Tibial nerve (tissue), 4 donors: ENCODE data around the gene PIGR.

Experiments
- EP300 ChIP-seq, 2 donors: sonication (generic); formaldehyde crosslinking; IDR thresholded peaks; one replicate each; pipeline ENCODE4 v1.6.1; 2017; ENCODE audit warnings: antibody characterized with exemption in 2 of 2, mild to moderate bottlenecking in 1 of 2
- TF ChIP-seq, protein P1 (sequence below), 5 experiments: fragments of 200-600 bp in 3 of 5; fragments of 450-650 bp in 2 of 5; sonication (generic) in 3 of 5; IDR thresholded peaks; one replicate each; pipeline ENCODE4 v1.5.1; 2016 to 2019; ENCODE audit warnings: antibody characterized with exemption in 5 of 5, mild to moderate bottlenecking in 3 of 5, moderate library complexity in 2 of 5

DNA sequence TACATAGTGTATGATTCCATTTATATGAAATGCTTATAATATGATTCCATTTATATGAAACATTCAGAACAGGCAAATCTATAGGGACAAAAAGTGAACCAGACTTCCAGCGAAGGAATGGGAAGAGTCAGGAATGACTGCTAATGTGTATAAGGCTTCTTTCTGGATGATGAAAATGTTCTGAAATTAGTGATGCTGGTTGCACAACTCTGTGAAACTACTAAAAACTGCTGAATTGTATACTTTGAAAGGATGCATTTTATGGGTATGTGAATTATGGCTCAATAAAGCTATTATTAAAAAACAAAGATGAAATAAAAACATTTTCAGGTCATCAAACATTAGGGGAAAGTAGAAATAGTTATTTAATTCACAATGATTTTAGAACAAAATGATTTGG, 63.1 kb downstream of the PIGR start:
- TF ChIP-seq, protein P1, sequence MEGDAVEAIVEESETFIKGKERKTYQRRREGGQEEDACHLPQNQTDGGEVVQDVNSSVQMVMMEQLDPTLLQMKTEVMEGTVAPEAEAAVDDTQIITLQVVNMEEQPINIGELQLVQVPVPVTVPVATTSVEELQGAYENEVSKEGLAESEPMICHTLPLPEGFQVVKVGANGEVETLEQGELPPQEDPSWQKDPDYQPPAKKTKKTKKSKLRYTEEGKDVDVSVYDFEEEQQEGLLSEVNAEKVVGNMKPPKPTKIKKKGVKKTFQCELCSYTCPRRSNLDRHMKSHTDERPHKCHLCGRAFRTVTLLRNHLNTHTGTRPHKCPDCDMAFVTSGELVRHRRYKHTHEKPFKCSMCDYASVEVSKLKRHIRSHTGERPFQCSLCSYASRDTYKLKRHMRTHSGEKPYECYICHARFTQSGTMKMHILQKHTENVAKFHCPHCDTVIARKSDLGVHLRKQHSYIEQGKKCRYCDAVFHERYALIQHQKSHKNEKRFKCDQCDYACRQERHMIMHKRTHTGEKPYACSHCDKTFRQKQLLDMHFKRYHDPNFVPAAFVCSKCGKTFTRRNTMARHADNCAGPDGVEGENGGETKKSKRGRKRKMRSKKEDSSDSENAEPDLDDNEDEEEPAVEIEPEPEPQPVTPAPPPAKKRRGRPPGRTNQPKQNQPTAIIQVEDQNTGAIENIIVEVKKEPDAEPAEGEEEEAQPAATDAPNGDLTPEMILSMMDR (IDR thresholded peaks at IDR 0.05) = no peak
- no peak for TF ChIP-seq EP300 (IDR thresholded peaks at IDR 0.05)
